Left renal cortex interstitium (tissue), 4 donors: Measurements from ENCODE around the gene MARCHF9. TPM values are rescaled to one million over a fixed set of nuclear protein-coding genes. Genes with fewer than 3 reads are reported as not detected.

Source experiments
- DNase-seq, 4 donors: peaks; one replicate each; pipeline ENCODE4 v3.0.0-alpha.2; 2013; ENCODE audit warnings: low read depth in 4 of 4, low spot score in 2 of 4, missing footprints in 1 of 4
- polyA plus RNA-seq, 4 donors: library from polyadenylated mRNA; unstranded; fragments of 120-200 nt; gene quantifications; one replicate each; pipeline ENCODE4 v1.2.1, GENCODE V29; 2013; ENCODE audit not compliant: insufficient read length in 4 of 4

MARCHF9 gene
- polyA plus RNA-seq, 4 donors: 15.6 to 25.2 (median 19.7) TPM

GRCh38 chr12:57736741-57737466 is 18.0 kb upstream of the MARCHF9 start:
- DNase-seq: no peak

- no peak for DNase-seq
These were observed 17.1 kb upstream of the MARCHF9 start for GRCh38 chr12:57737467-57738460.

- DNase-seq: no peak
These were observed 16.2 kb upstream of the MARCHF9 start, which contains the start of gene AGAP2 for GRCh38 chr12:57738661-57739237. Gene AGAP2 (minus strand): TSS chr12:57738742. CDS start chr12:57738246, 496 bp downstream.

- no peak for DNase-seq
These were observed 15.5 kb upstream of the MARCHF9 start for GRCh38 chr12:57739387-57739786.

- DNase-seq: no peak
These were observed 14.9 kb upstream of the MARCHF9 start for GRCh38 chr12:57739914-57740538.

- DNase-seq: no peak
These were observed 14.1 kb upstream of the MARCHF9 start for GRCh38 chr12:57740656-57741412.

GRCh38 chr12:57741413-57741789 is 13.5 kb upstream of the MARCHF9 start:
- DNase-seq: no peak

- no peak for DNase-seq
These were observed 12.8 kb upstream of the MARCHF9 start for GRCh38 chr12:57741844-57742738.

- no peak for DNase-seq
These were observed 11.1 kb upstream of the MARCHF9 start for GRCh38 chr12:57743769-57744168.

- peak in 1 of 4 donors; percentile 75 for DNase-seq
These were observed 10.6 kb upstream of the MARCHF9 start for GRCh38 chr12:57744194-57744776.

GRCh38 chr12:57744777-57745484 is 10.0 kb upstream of the MARCHF9 start, which contains the start of gene TSPAN31:
Gene TSPAN31 (plus strand): TSS chr12:57745039. CDS start chr12:57745155, 116 bp downstream.
- DNase-seq: peak; percentile 92 to 98 (median 96)

GRCh38 chr12:57745485-57745881 is 9.4 kb upstream of the MARCHF9 start:
- no peak for DNase-seq

- DNase-seq: no peak
These were observed 8.9 kb upstream of the MARCHF9 start for GRCh38 chr12:57746025-57746424.

GRCh38 chr12:57749061-57749460 is 5.8 kb upstream of the MARCHF9 start:
- DNase-seq: no peak

- no peak for DNase-seq
These were observed 4.1 kb upstream of the MARCHF9 start for GRCh38 chr12:57750561-57751431.

GRCh38 chr12:57751432-57751787 is 3.5 kb upstream of the MARCHF9 start:
- DNase-seq: no peak
